HG03064 (cell line): ENCODE measurements around the gene OR3A3.

ENCODE experiments used
- ATAC-seq: cut with Tn5 transposase; IDR thresholded peaks from one replicate; pipeline ENCODE4 v1.9.1; 2021; ENCODE audit warnings: low read depth; ENCODE audit not compliant: unreplicated experiment

OR3A3 gene

GRCh38 chr17:3469529-3469928 lies 58.4 kb downstream of the OR3A3 start:
- ATAC-seq = no peak

GRCh38 chr17:3471599-3471998 lies 60.4 kb downstream of the OR3A3 start, which contains the start of gene SPATA22:
SPATA22 (minus strand) TSS chr17:3471819; CDS start chr17:3469325, 2,494 bp downstream.
- ATAC-seq = no peak

GRCh38 chr17:3472137-3472536 lies 61.0 kb downstream of the OR3A3 start:
- no peak for ATAC-seq
